ENCODE data around the gene TUSC2.
A peak's percentile ranks its signal among the peaks of the same experiment; 100 is the strongest.

TUSC2 gene

GRCh38 chr3:50327943-50328691 is at the start of gene TUSC2:
Gene TUSC2 (minus strand): TSS chr3:50328223. CDS start chr3:50328099, 124 bp downstream.
- DNase-seq: peak; percentile 95 to 96

GRCh38 chr3:50375258-50375931 is 47.4 kb upstream of the TUSC2 start:
- DNase-seq: no peak

- no peak for DNase-seq
These were observed 46.6 kb upstream of the TUSC2 start for GRCh38 chr3:50374363-50375257.

GRCh38 chr3:50373146-50374051 is 45.4 kb upstream of the TUSC2 start:
- no peak for DNase-seq

- no peak for DNase-seq
These were observed 44.3 kb upstream of the TUSC2 start for GRCh38 chr3:50372349-50372748.

GRCh38 chr3:50371133-50371685 is 43.2 kb upstream of the TUSC2 start:
- no peak for DNase-seq

GRCh38 chr3:50370594-50370993 is 42.6 kb upstream of the TUSC2 start:
- DNase-seq: no peak

- no peak for DNase-seq
These were observed 41.1 kb upstream of the TUSC2 start for GRCh38 chr3:50369012-50369670.

- DNase-seq: no peak
These were observed 37.8 kb upstream of the TUSC2 start for GRCh38 chr3:50365842-50366220.

- DNase-seq: peak; percentile 96 to 97
These were observed 37.2 kb upstream of the TUSC2 start for GRCh38 chr3:50365080-50365841.

- DNase-seq: no peak
These were observed 36.6 kb upstream of the TUSC2 start for GRCh38 chr3:50364573-50365079.

- no peak for DNase-seq
These were observed 31.7 kb upstream of the TUSC2 start for GRCh38 chr3:50359760-50360110.

- peak; percentile 98 for DNase-seq
These were observed 31.1 kb upstream of the TUSC2 start, which contains the start of gene TMEM115 for GRCh38 chr3:50358911-50359759. Gene TMEM115 (minus strand): TSS chr3:50359521. CDS start chr3:50359063, 458 bp downstream.

GRCh38 chr3:50358355-50358910 is 30.4 kb upstream of the TUSC2 start:
- no peak for DNase-seq

GRCh38 chr3:50357481-50357880 is 29.5 kb upstream of the TUSC2 start:
- DNase-seq: no peak

GRCh38 chr3:50356553-50356952 is 28.5 kb upstream of the TUSC2 start:
- no peak for DNase-seq

GRCh38 chr3:50355829-50356552 is 28.0 kb upstream of the TUSC2 start:
- DNase-seq: no peak

GRCh38 chr3:50354850-50355249 is 26.8 kb upstream of the TUSC2 start:
- DNase-seq: no peak

All from CD4-positive, alpha-beta T cell treated with Interleukin-4 for 1 hour (primary cell).